NT2/D1 (cell line): ENCODE data around the gene SIGLEC12.
"Not testable (repeated sequence)": the region's sequence is repeated elsewhere in the genome, so short reads cannot be mapped to it uniquely, and the experiment has no call there.

Experiments used
- SUZ12 ChIP-seq: IDR thresholded peaks from 2 replicates; pipeline ENCODE4 v1.6.1; 2011; ENCODE audit not compliant: insufficient read length, insufficient read depth; ENCODE audit errors: extremely low read depth
- YY1 ChIP-seq: IDR thresholded peaks from 2 replicates; pipeline ENCODE4 v1.6.1; 2011; ENCODE audit not compliant: insufficient read length, insufficient read depth
- ZNF274 ChIP-seq: IDR thresholded peaks from 2 replicates; pipeline ENCODE4 v1.6.1; 2011; ENCODE audit warnings: mild to moderate bottlenecking, low read depth, low read length

DNA sequence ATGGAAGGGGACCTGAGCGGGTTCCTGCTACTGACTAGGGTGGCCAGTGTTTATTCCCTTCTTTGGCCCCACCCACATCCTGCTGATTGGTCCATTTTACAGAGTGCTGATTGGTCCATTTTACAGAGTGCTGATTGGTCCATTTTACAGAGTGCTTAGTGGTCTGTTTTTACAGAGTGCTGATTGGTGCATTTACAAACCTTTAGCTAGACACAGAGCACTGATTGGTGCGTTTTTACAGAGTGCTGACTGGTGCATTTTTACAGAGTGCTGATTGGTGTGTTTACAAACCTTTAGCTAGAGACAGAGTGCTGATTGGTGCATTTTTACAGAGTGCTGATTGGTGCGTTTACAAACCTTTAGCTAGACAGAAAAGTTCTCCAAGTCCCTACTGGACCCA is 54.1 kb downstream of the SIGLEC12 start:
- TF ChIP-seq YY1, SUZ12, ZNF274: not testable (repeated sequence)
